Measurements from ENCODE around the gene ABLIM2.
A peak's percentile ranks its signal among the peaks of the same experiment; 100 is the strongest.

The ABLIM2 gene

GRCh38 chr4:8066336-8066931, 92.2 kb downstream of the ABLIM2 start:
- DNase-seq = no peak

- no peak for DNase-seq
Observed at GRCh38 chr4:8063974-8064563, 94.5 kb downstream of the ABLIM2 start.

GRCh38 chr4:8061573-8061972, 97.0 kb downstream of the ABLIM2 start:
- no peak for DNase-seq

GRCh38 chr4:8061145-8061544, 97.5 kb downstream of the ABLIM2 start:
- no peak for DNase-seq

GRCh38 chr4:8060632-8061031, 98.0 kb downstream of the ABLIM2 start:
- DNase-seq = no peak

- DNase-seq = no peak
Observed at GRCh38 chr4:8058031-8058479, 100.6 kb downstream of the ABLIM2 start.

- no peak for DNase-seq
Observed at GRCh38 chr4:8055206-8055605, 103.4 kb downstream of the ABLIM2 start.

- DNase-seq = no peak
Observed at GRCh38 chr4:8053688-8054449, 104.7 kb downstream of the ABLIM2 start.

GRCh38 chr4:8052160-8052691, 106.4 kb downstream of the ABLIM2 start:
- DNase-seq = no peak

GRCh38 chr4:8051644-8052043, 107.0 kb downstream of the ABLIM2 start:
- DNase-seq = no peak

GRCh38 chr4:8050555-8051206, 107.9 kb downstream of the ABLIM2 start:
- DNase-seq = peak; percentile 48

- no peak for DNase-seq
Observed at GRCh38 chr4:8050180-8050554, 108.4 kb downstream of the ABLIM2 start.

GRCh38 chr4:8048856-8049676, 109.5 kb downstream of the ABLIM2 start:
- no peak for DNase-seq

- no peak for DNase-seq
Observed at GRCh38 chr4:8047837-8048678, 110.6 kb downstream of the ABLIM2 start.

- DNase-seq = no peak
Observed at GRCh38 chr4:8046925-8047541, 111.6 kb downstream of the ABLIM2 start.

- no peak for DNase-seq
Observed at GRCh38 chr4:8045909-8046308, 112.7 kb downstream of the ABLIM2 start.

GRCh38 chr4:8044699-8045098, 113.9 kb downstream of the ABLIM2 start:
- DNase-seq = peak; percentile 54

- DNase-seq = no peak
Observed at GRCh38 chr4:8044244-8044643, 114.4 kb downstream of the ABLIM2 start.

GRCh38 chr4:8043596-8043995, 115.0 kb downstream of the ABLIM2 start:
- DNase-seq = no peak

GRCh38 chr4:8041868-8042267, 116.7 kb downstream of the ABLIM2 start:
- DNase-seq = no peak

GRCh38 chr4:8041172-8041571, 117.4 kb downstream of the ABLIM2 start:
- no peak for DNase-seq
